Measurements from ENCODE around the gene PTPN1. TPM values are rescaled to one million over a fixed set of nuclear protein-coding genes. Genes with fewer than 3 reads are reported as not detected.

Gene PTPN1
- total and polyA plus RNA-seq, 10 of the 15 experiments (the other 5 are each of a cell fraction or from before 2014, with no cell fraction given): 15.9 to 74.7 (median 43.9) TPM

GRCh38 chr20:50533061-50533460 is 22.9 kb downstream of the PTPN1 start (continued):
- TF ChIP-seq CEBPZ (IDR thresholded peaks at IDR 0.05; ENCODE audit: low read depth, low read length): no peak
- TF ChIP-seq ZBED1 (IDR thresholded peaks at IDR 0.05; ENCODE audit: borderline replicate concordance): no peak
- no peak for TF ChIP-seq CBX3 (IDR thresholded peaks at IDR 0.05; ENCODE audit: borderline replicate concordance, low read depth)
- no peak for TF ChIP-seq SPI1 (IDR thresholded peaks at IDR 0.05; ENCODE audit: borderline replicate concordance, insufficient read depth, low read depth, low read length)

- H3K4me2 ChIP-seq (ENCODE audit: control insufficient read depth, insufficient read depth): no peak overlapping the region
- FAIRE-seq (no peak), ATAC-seq (no peak), DNase-seq (ENCODE audit: low read depth, low spot score) (no peak)
- no peaks in the 10 kb centered on the region for H3K27me3 ChIP-seq (replicated peaks in 1 of 2; ENCODE audit: control insufficient read depth in 2 of 2, insufficient read depth in 2 of 2, low read length in 1 of 2)
- POLR2A ChIA-PET: interaction anchor here (0.6 kb wide), 1 partner anchor 1252 kb away, joined by 6 read pairs; no protein-coding TSS in a partner anchor
- CTCF ChIA-PET: interaction anchor here (0.9 to 1.6 kb wide), 3 partner anchors 10 to 40 kb away, joined by 3 read pairs; partner anchors contain the start of gene PTPN1
- no TSS peak for BruUV-seq (replicated peaks)
- RAD21 ChIA-PET (ENCODE audit: unreplicated experiment): interaction anchor here (1.5 kb wide), 1 partner anchor 13 kb away, joined by 4 read pairs; no protein-coding TSS in a partner anchor
- H2AFZ ChIP-seq (ENCODE audit: control insufficient read depth, low read depth, low read length): no peak overlapping the region
- no peak overlapping the region for H3K27ac ChIP-seq (ENCODE audit: control insufficient read depth, insufficient read depth)
- H3K79me2 ChIP-seq (ENCODE audit: control insufficient read depth, insufficient read depth, low read length): peaks cover 90% of the 10 kb centered on the region
- H3K36me3 ChIP-seq (ENCODE audit: control insufficient read depth in 2 of 2, insufficient read depth in 2 of 2, low read length in 1 of 2): peaks cover 3 to 5% of the 10 kb centered on the region in 2 experiments; a peak in 3 of 4 replicates
- intact Hi-C loops (cut with micrococcal nuclease; ENCODE audit: unreplicated experiment): no loop called here
- no peak overlapping the region for H3K9ac ChIP-seq (ENCODE audit: control insufficient read depth, insufficient read depth, low read length)
- no peaks in the 10 kb centered on the region for H4K20me1 ChIP-seq (ENCODE audit: control insufficient read depth, insufficient read depth)
- in situ Hi-C loops (cut with MboI): no loop called here
- H3K4me3 ChIP-seq: no peak overlapping the region
- TF ChIP-seq POLR2AphosphoS5 (IDR thresholded peaks at IDR 0.05; ENCODE audit: low read length): peak; percentile 40; the same call in 1 of the 2 replicates
- no peak for TF ChIP-seq PRDM15 (CRISPR knock-in tag; IDR thresholded peaks at IDR 0.05)
- no peak for TF ChIP-seq MTA2 (IDR thresholded peaks at IDR 0.05; ENCODE audit: low read depth)
- 76% methylated on average over 7 of the region's 7 CpGs for WGBS (ENCODE audit: insufficient coverage, insufficient replicate concordance, low lambda C conversion rate, missing lambda C conversion rate)
- SMC1A ChIA-PET (ENCODE audit: uncharacterized antibody, unreplicated experiment): interaction anchor here (73.1 to 95.1 kb wide), 2 partner anchors 12 to 25 kb away, joined by 2799 read pairs; partner anchors contain the start of gene PTPN1
- peaks cover 22% of the 10 kb centered on the region for H3K4me1 ChIP-seq (ENCODE audit: control insufficient read depth, insufficient read depth, low read length)
- peaks cover 5% of the 10 kb centered on the region; the same call in 2 of the 3 replicates for H3K9me3 ChIP-seq (replicated peaks; ENCODE audit: control insufficient read depth, insufficient read depth, low read length)
These were observed 23.3 kb downstream of the PTPN1 start for GRCh38 chr20:50533464-50533863.

Measured in GM12878 (cell line).